Lung microvascular endothelial cell (primary cell): ENCODE data around the gene GLS. TPM values are rescaled to one million over a fixed set of nuclear protein-coding genes. Genes with fewer than 3 reads are reported as not detected.
"Not testable (repeated sequence)": the region's sequence is repeated elsewhere in the genome, so short reads cannot be mapped to it uniquely, and the experiment has no call there.

Experiments
- DNase-seq, 2 donors: peaks; one replicate each; pipeline versions ENCODE4 v3.0.0 to v3.0.0-alpha.2; 2010; ENCODE audit warnings: low read depth in 2 of 2
- total RNA-seq: library from RNA; depleted of rRNA; stranded (reverse); fragments of >200 nt; gene quantifications from 2 replicates; pipeline ENCODE4 v1.2.1, GENCODE V29; 2014

Gene GLS
- 105 and 231 TPM in 2 replicates for total RNA-seq

DNA sequence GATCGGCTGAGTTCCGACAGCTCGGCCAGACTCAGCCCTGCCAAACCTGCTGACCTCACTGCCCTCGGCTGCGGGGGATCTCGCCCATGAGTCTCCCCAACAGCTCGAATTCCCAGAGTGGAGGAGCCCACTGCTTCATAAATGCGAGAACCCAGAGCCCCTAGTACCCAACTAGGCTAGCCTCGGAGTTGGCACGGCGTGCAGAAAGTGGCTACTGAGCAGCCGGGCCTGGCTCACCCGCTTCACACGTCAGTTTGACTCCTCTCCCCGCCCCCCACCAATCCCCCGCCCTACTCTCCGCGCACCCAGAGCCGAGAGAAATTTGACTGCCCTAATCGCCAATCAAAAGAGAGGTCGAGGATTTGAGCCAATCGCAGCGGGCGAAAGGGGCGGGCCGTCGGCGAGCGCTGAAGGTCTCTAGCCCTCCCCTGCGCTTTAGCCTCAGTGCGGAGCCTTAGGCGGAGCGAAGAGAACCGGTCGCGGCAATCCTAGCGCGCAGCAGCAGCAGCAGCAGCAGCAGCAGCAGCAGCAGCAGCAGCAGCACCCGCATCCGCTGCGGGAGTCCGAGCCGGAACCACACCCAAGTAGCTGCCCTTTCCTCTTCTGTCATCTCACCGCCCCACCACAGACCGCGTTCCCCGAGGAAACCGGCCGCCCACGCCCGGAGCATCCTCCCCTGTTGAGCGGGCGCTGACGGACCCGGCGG is at the start of gene GLS:
Gene GLS, plus strand, starts transcription at position 444 of the 706 bp plus-strand sequence. CDS start 264 bp downstream, outside the sequence.
- peak; percentile 97 to 98 for DNase-seq

DNA sequence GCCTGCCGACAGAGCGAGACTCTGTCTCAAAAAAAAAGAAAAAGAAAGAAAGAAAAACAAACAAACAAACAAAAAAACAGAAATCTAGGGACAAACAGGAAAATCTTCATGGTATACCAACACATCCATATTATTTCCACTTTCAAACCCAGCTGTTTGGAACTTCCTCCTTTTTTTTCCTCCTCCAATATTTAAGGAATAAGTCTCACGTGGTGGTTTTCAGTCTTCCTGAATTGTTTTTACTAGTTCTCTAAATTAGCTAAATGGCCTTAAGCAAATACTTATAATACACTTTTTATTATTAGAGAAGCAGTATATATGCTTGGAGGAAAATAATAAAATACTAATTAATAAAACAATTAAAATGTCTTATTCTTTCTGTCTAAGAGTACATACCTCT is 48.7 kb upstream of the GLS start:
- no peak for DNase-seq

GRCh38 chr2:190834890-190835208 is 45.8 kb upstream of the GLS start:
- no peak for DNase-seq

- DNase-seq = peak; percentile 20 to 53
Measured at GRCh38 chr2:190835303-190835930, 45.2 kb upstream of the GLS start.

DNA sequence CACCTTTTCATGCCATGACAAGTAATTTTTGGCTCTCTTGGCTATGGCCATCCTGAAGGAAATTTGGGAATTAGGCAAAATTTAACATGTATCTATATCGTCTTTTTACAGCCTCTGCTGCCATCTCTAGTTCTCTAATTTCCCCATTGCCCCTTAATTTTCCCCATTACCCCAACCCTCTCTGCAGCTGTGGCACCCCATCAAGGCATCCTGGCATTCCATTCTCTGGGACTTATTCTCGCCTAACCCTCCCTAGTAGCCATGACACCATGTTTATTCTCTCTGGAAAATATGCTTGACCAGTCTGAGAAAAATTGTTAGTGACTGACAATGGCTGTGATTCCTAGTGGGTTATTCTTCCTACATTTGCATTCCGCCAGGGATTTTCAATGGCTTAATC is 43.9 kb upstream of the GLS start:
- no peak for DNase-seq

DNA sequence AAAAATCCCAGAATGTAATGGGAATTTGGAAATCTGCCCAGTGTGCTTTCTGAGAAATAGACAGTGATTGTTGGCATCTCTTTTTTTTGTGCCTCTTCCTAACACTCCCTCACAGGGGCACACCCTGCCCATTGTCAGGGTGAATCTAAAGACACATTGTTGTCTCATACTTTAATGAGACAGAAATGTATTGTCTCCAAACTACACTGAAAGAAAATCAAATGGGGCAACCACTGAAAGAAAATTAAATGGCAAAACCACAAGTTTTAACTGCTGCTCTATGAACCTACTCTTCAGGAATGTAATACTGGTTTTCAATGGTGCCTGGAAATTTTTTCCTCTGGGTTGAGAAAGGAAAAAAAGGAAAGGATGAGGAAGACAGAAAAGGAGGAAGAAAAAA is 43.2 kb upstream of the GLS start:
- DNase-seq = no peak

GRCh38 chr2:190837952-190838361 is 42.7 kb upstream of the GLS start:
- DNase-seq = no peak

DNA sequence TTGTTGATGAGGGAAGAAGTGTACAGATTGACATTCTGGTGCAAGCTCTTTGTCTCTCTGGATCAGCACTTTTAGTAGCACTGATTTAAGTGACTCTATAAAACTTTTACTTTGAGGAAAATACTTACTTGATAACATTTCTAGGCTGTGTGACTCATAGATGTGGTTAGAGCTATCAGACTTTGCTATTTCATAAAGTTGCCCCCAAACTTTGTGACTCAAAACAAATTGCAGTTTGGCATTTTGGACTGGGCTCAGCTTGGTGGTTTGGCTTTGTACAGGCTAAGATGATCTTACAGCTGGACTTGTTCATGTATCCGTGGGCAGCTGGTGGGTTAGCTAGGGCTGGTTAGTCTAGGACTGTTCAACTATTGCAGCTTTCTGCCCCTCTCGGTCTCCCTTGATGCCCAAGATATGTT is 42.1 kb upstream of the GLS start:
- no peak for DNase-seq

DNA sequence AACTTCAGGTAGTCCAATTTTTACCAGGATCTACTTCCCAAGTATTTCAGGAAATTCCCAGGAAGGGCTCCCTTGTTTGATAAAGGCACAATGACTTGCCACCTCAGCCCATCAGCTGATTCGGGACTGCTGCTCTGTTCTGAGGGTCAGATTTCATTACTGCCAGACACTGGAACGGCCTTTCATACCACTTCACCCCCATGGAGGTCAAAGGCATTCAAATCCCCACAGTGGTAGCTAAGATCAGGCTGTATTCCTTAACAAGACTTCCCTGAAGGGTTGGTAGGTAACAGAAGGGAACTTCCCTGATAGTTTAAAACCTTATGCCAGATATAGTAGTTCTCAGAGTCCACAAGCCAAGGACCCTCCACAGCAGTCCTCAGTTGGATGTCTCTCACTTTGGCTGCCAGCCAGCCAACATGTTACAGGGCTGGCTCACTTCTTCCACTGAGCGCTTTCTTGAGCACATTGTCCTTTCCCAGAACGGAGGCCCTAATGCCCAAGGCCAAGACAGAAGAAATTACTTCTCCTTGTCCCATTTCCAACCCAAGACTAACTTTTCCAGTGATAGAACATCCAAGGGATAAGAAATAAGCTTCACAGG is 40.0 kb upstream of the GLS start:
- DNase-seq = no peak

- DNase-seq = no peak
Measured at GRCh38 chr2:190841707-190842505, 38.7 kb upstream of the GLS start.

- no peak for DNase-seq
Measured at GRCh38 chr2:190842606-190843104, 38.0 kb upstream of the GLS start.

DNA sequence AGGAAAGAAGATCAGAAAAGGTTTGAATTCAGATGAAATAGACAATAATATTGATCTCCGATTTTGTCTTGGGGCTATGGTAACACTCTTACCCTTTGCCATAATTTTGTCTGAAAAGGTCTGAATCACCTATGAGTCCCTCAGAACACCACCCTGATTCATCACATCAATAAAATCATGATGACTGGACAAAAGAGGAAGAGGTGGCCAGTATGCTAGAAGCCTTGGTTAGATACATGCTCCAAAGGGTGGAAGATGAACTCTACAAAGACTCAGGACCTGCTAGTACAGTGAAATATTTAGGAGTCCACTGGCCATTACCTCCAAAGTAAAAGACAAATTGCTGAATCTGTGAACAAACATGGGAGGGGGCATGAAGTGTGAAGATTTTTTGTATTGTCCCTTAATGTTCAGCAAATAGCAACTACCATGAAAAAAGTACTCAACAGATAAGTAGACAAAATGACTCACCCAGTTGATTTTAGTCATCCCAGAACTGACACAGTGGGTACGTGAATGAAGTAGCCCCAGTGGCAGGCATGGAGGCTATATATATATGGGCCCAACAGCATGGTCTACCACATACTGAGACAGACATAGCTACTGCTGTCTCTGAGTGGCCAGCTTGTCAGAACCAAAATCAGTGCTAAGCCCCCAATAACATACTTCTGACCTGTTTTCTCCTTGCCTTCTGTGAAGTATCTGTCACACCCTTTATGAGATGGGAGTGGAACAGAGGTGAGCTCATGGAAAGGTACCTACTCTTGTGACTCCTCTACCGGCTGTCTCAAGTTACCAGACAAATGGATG is 36.5 kb upstream of the GLS start:
- DNase-seq = no peak

GRCh38 chr2:190844700-190845401 is 35.8 kb upstream of the GLS start:
- no peak for DNase-seq

GRCh38 chr2:190846746-190847145 is 33.9 kb upstream of the GLS start:
- DNase-seq = no peak

GRCh38 chr2:190847504-190848081 is 33.0 kb upstream of the GLS start:
- peak; percentile 59 to 75 for DNase-seq

- DNase-seq = peak in 1 of 2 donors; percentile 65
Measured at GRCh38 chr2:190849774-190850173, 30.8 kb upstream of the GLS start.

DNA sequence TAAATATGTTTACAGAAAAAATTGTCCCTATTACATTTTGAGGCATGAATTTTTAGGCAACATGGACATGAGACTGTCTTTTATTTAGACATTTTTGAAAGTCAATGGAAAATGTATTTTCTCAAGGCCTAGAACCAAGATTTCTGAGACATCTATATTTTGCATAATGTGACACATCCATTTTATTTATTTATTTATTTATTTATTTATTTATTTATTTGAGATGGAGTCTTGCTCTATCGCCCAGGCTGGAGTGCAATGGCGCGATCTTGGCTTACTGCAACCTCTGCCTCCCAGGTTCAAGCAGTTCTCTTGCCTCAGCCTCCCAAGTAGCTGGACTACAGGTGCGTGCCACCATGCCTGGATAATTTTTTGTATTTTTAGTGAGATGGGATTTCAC is 27.6 kb upstream of the GLS start:
- not testable (repeated sequence) for DNase-seq

DNA sequence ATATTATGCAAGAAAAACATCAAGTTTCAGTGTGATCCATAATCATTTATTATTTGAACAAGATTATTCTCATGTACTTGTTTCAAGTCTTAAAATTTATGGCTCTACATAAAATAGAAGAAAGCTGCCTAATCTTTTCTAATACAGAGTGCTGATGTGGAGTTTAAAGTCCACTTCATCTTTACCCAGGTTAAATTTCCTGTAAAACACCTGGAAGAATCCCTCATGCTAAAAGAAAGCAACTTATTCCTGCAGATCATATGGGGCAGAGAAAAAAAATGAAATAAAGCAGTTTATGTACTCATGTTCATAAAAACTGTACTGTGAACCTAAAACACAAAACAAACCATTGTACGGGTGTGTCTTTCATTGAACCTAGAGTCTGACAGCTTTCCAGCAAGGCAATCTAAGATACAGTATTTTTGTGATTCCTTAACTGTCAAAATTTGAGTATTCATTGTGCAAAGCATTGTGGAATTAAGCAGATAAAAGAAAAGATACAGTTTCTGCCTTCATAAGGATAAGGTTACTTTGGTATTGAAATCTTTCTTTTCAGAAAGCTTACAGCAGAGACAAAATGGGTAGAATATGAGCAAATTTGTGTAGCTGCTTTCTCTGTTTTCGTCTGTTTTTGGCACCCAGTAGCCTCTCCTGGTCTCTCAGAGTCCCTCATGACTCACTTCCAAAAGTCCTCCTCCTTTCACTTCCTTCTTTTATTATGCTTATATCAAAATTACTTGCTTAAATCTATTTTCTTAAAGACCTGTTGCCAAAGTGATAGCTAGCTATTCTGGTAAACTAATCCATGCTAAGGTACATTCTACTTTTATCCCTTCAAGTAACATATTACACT is 26.9 kb upstream of the GLS start:
- DNase-seq = no peak

GRCh38 chr2:190854726-190855125 is 25.9 kb upstream of the GLS start:
- DNase-seq = no peak
